Common myeloid progenitor, CD34-positive (primary cell): ENCODE data around the gene ANKLE2.

Experiments used
- CTCF ChIA-PET: fragments of 350-600 bp; sonication (Branson Sonifier 250); formaldehyde crosslinking; loops from one replicate; lab custom pipeline; 2021; ENCODE audit warnings: antibody characterized with exemption; lab: Charles Lee
- POLR2A ChIA-PET: fragments of 350-600 bp; sonication (Branson Sonifier 250); formaldehyde crosslinking; loops from one replicate; lab custom pipeline; 2021; ENCODE audit warnings: antibody characterized with exemption; lab: Charles Lee
- DNase-seq, 3 donors: peaks; one replicate each; pipeline versions ENCODE4 v3.0.0 to v3.0.0-alpha.2; 2013
- H3K27ac ChIP-seq, 2 experiments: 1 replicate in 1 of 2; 2 replicates in 1 of 2; pipeline ENCODE4 v1.7.0; 2013; ENCODE audit warnings: inconsistent platforms in 2 of 2, low read length in 2 of 2, mild to moderate bottlenecking in 2 of 2, low read depth in 1 of 2, moderate library complexity in 1 of 2; ENCODE audit not compliant: severe bottlenecking in 2 of 2, insufficient read depth in 1 of 2, poor library complexity in 1 of 2
- H3K27me3 ChIP-seq, 5 experiments: replicated peaks in 2 of 5; 1 replicate in 3 of 5; 2 replicates in 2 of 5; pipeline versions ENCODE4 v1.6.1 to v1.7.0; 2013; ENCODE audit warnings: low read length in 4 of 5, mild to moderate bottlenecking in 2 of 5, moderate library complexity in 2 of 5, inconsistent platforms in 1 of 5; ENCODE audit not compliant: insufficient read depth in 5 of 5, control insufficient read depth in 4 of 5
- H3K36me3 ChIP-seq, 4 experiments: 1 replicate in 2 of 4; 2 replicates in 2 of 4; pipeline versions ENCODE4 v1.6.1 to v1.7.0; 2013; ENCODE audit warnings: low read length in 3 of 4, control low read depth in 1 of 4, mild to moderate bottlenecking in 1 of 4; ENCODE audit not compliant: control insufficient read depth in 4 of 4, insufficient read depth in 4 of 4
- H3K4me1 ChIP-seq, 4 experiments: 1 replicate in 3 of 4; 2 replicates in 1 of 4; pipeline versions ENCODE4 v1.6.1 to v1.7.1; 2013; ENCODE audit warnings: low read length in 3 of 4, mild to moderate bottlenecking in 3 of 4, control low read depth in 1 of 4, inconsistent platforms in 1 of 4, moderate library complexity in 1 of 4; ENCODE audit not compliant: control insufficient read depth in 4 of 4, insufficient read depth in 4 of 4; ENCODE audit errors: control extremely low read depth in 1 of 4
- H3K4me3 ChIP-seq, 7 experiments: 1 replicate in 4 of 7; 2 replicates in 3 of 7; pipeline versions ENCODE4 v1.5.1 to v1.7.0; 2013; ENCODE audit warnings: mild to moderate bottlenecking in 7 of 7, low read length in 6 of 7, moderate library complexity in 6 of 7, inconsistent platforms in 2 of 7, low read depth in 2 of 7, control low read depth in 1 of 7; ENCODE audit not compliant: insufficient read depth in 4 of 7, control insufficient read depth in 1 of 7; ENCODE audit errors: extremely low read depth in 1 of 7
- H3K9me3 ChIP-seq, 5 experiments: 1 replicate in 4 of 5; 2 replicates in 1 of 5; pipeline versions ENCODE4 v1.6.1 to v1.7.1; 2013; ENCODE audit warnings: low read length in 4 of 5, mild to moderate bottlenecking in 2 of 5, inconsistent platforms in 1 of 5, low read depth in 1 of 5, moderate library complexity in 1 of 5; ENCODE audit not compliant: control insufficient read depth in 4 of 5, insufficient read depth in 2 of 5; ENCODE audit errors: control extremely low read depth in 1 of 5
- WGBS: methylation state at CpG from one replicate; pipeline ENCODE4 v1.1.5; 2013; ENCODE audit not compliant: insufficient coverage; 5-methylcytosine and 5-hydroxymethylcytosine counted together

The ANKLE2 gene

GRCh38 chr12:132710405-132711079 lies 51.1 kb downstream of the ANKLE2 start, which contains the start of gene PGAM5:
TSS of gene PGAM5 (plus strand) at chr12:132710842. CDS start at chr12:132710877, 35 bp downstream.
- peak within 1 kb of the TSS; percentile 87 to 88 for H3K27ac ChIP-seq
- WGBS: 0% methylated on average over 69 of the region's 94 CpGs
- POLR2A ChIA-PET: interaction anchor here (0.5 to 1.1 kb wide), 3 partner anchors 8 to 443 kb away, joined by 3 to 4 read pairs (median 3); no protein-coding TSS in a partner anchor
- peak within 1 kb of the TSS; percentile 80 to 95 (median 88) for H3K4me3 ChIP-seq
- peaks cover 4 to 22% (median 17%) of the 10 kb centered on the region in 4 experiments for H3K4me1 ChIP-seq
- H3K9me3 ChIP-seq: no peaks in the 10 kb centered on the region
- peak; percentile 92 to 96 (median 96) for DNase-seq
- CTCF ChIA-PET: interaction anchor here (0.6 to 1.1 kb wide), 3 partner anchors 45 to 82 kb away, joined by 3 to 4 read pairs (median 3); no protein-coding TSS in a partner anchor
- H3K27me3 ChIP-seq: no peaks in the 10 kb centered on the region
- peaks cover 2 to 22% (median 6%) of the 10 kb centered on the region in 4 experiments for H3K36me3 ChIP-seq

- DNase-seq: no peak
- ChIA-PET POLR2A (interaction anchor here (1.0 kb wide), 1 partner anchor 46 kb away, joined by 4 read pairs; no protein-coding TSS in a partner anchor), CTCF (interaction anchor here (1.0 to 1.1 kb wide), 3 partner anchors 15 to 47 kb away, joined by 3 to 4 read pairs (median 3); no protein-coding TSS in a partner anchor)
- peaks cover 4 to 22% (median 17%) of the 10 kb centered on the region in 4 experiments for H3K4me1 ChIP-seq
- no peaks in the 10 kb centered on the region for H3K27me3 ChIP-seq
- 2% methylated on average over 24 of the region's 26 CpGs for WGBS
- H3K36me3 ChIP-seq: peaks cover 2 to 21% (median 5%) of the 10 kb centered on the region in 4 experiments
- peak overlapping the region; percentile 87 to 88 for H3K27ac ChIP-seq
- H3K9me3 ChIP-seq: no peaks in the 10 kb centered on the region
- H3K4me3 ChIP-seq: peak overlapping the region; percentile 80 to 95 (median 88)
These were observed 51.6 kb downstream of the ANKLE2 start for GRCh38 chr12:132710043-132710404.

GRCh38 chr12:132708150-132708549 lies 53.5 kb downstream of the ANKLE2 start:
- no peak overlapping the region for H3K4me3 ChIP-seq
- H3K36me3 ChIP-seq: peaks cover 0 to 19% (median 14%) of the 10 kb centered on the region in 4 experiments
- H3K27ac ChIP-seq: no peak overlapping the region
- H3K4me1 ChIP-seq: peaks cover 4 to 22% (median 17%) of the 10 kb centered on the region in 4 experiments
- ChIA-PET CTCF (interaction anchor here (0.9 to 1.2 kb wide), 2 partner anchors 23 to 44 kb away, joined by 3 read pairs; no protein-coding TSS in a partner anchor), POLR2A (interaction anchor here (0.6 kb wide), 1 partner anchor 56 kb away, joined by 4 read pairs; no protein-coding TSS in a partner anchor)
- no peak for DNase-seq
- H3K9me3 ChIP-seq: no peaks in the 10 kb centered on the region
- no peaks in the 10 kb centered on the region for H3K27me3 ChIP-seq
- 94% methylated on average over 2 of the region's 2 CpGs for WGBS

- no peaks in the 10 kb centered on the region for H3K27me3 ChIP-seq
- no peak for DNase-seq
- WGBS: 100% methylated on average over 5 of the region's 6 CpGs
- no peaks in the 10 kb centered on the region for H3K9me3 ChIP-seq
- peaks cover 0 to 24% (median 19%) of the 10 kb centered on the region in 4 experiments for H3K36me3 ChIP-seq
- POLR2A ChIA-PET: no interaction called here
- peaks cover 4 to 21% (median 17%) of the 10 kb centered on the region in 4 experiments for H3K4me1 ChIP-seq
- no peak overlapping the region for H3K4me3 ChIP-seq
- CTCF ChIA-PET: no interaction called here
- H3K27ac ChIP-seq: no peak overlapping the region
These were observed 54.4 kb downstream of the ANKLE2 start for GRCh38 chr12:132707241-132707640.

- no peak overlapping the region for H3K27ac ChIP-seq
- H3K36me3 ChIP-seq: peaks cover 6 to 47% (median 30%) of the 10 kb centered on the region in 4 experiments
- DNase-seq: no peak
- CTCF ChIA-PET: interaction anchor here (1.4 kb wide), 1 partner anchor 65 kb away, joined by 3 read pairs; no protein-coding TSS in a partner anchor
- H3K27me3 ChIP-seq: no peaks in the 10 kb centered on the region
- WGBS: 98% methylated on average over 9 of the region's 9 CpGs
- no peaks in the 10 kb centered on the region for H3K4me1 ChIP-seq
- H3K9me3 ChIP-seq: no peaks in the 10 kb centered on the region
- POLR2A ChIA-PET: no interaction called here
- H3K4me3 ChIP-seq: no peak overlapping the region
These were observed 58.0 kb downstream of the ANKLE2 start for GRCh38 chr12:132703641-132704040.

DNA sequence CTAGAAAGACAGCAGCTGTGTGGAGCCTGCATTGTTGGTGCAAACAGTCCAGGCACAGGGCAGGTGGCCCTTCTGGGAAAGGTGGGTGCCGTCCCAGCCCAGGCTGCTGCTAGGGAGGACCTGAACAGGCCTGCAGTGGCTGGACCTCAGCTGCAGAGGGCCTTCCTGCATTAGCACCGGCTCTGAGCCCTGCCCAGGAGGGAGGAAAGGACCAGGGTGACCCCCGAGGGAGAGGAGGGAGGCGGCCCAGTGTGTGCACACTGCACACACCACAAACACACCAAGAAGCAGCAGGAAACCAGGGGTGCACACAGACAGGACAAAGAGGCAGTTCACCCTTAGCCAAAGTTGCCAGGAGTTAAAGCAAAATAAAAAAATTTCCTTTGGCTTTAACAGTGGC lies 59.0 kb downstream of the ANKLE2 start:
- CTCF ChIA-PET: interaction anchor here (1.2 to 1.4 kb wide), 2 partner anchors 32 to 64 kb away, joined by 3 read pairs; no protein-coding TSS in a partner anchor
- WGBS: 80% methylated on average over 2 of the region's 4 CpGs
- Histone ChIP-seq H3K4me3 (no peak overlapping the region), H3K36me3 (peaks cover 6 to 50% (median 34%) of the 10 kb centered on the region in 4 experiments), H3K9me3 (no peaks in the 10 kb centered on the region), H3K27me3 (no peaks in the 10 kb centered on the region), H3K4me1 (no peaks in the 10 kb centered on the region), H3K27ac (no peak overlapping the region)
- DNase-seq: no peak
- POLR2A ChIA-PET: interaction anchor here (1.0 kb wide), 1 partner anchor 9 kb away, joined by 3 read pairs; the partner anchor contains the start of gene PGAM5
